ENCODE data around the gene SFTPB.
"Not testable (repeated sequence)": the region's sequence is repeated elsewhere in the genome, so short reads cannot be mapped to it uniquely, and the experiment has no call there.

SFTPB gene

DNA sequence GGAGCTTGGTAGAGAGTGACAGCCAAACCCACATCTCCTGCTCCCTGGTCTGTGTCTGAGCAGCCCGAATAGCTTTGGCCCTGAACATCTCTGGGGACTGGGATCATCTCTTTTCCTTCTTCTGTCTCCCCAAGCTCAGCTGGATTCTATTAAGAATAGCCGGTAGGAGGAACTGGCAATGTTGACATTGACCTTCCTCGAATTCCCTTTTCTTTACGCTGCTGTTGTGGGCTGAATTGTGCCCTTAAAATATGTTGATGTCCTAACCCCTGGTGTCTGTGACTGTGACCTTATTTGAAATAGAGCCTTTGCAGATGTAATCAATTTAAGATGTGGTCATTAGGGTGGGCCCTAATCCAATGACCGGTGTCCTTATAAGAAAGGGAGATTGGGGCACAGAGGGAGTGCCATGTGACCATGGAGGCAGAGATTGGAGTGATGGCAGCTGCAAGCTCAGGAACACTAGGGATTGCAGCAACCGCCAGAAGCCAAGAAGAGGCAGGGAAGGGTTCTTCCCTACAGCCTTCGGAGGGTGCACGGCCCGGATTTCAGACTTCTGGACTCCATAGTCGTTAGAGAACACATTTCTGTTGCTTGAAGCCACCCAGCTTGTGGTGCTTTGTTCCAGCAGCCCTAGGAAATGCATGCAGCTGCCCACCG is 5.8 kb upstream of the SFTPB start:
- H3K4me1 ChIP-seq (ENCODE audit: control insufficient read depth, low read depth, low read length): no peaks in the 10 kb centered on the region
- no peak overlapping the region for H3K9ac ChIP-seq (ENCODE audit: low read length)
- H3K18ac ChIP-seq (ENCODE audit: low read length): no peak overlapping the region
- H3K23ac ChIP-seq (ENCODE audit: low read length): no peak overlapping the region
- no peak overlapping the region for H3K4ac ChIP-seq (ENCODE audit: low read depth, low read length)
- H2BK120ac ChIP-seq (ENCODE audit: low read depth, low read length): no peak overlapping the region
- H3K27me3 ChIP-seq (ENCODE audit: insufficient read depth, low read length, poor library complexity): no peaks in the 10 kb centered on the region
- H2BK15ac ChIP-seq (replicated peaks; ENCODE audit: low read depth): no peak overlapping the region
- no peak overlapping the region for H3K56ac ChIP-seq (ENCODE audit: low read length)
- no peak overlapping the region for H4K8ac ChIP-seq (ENCODE audit: low read depth, low read length)
- no CpG with 5 or more reads among the region's 11 CpGs for WGBS (ENCODE audit: extremely low coverage, insufficient coverage, low lambda C conversion rate)
- H3K4me3 ChIP-seq (ENCODE audit: low read length): no peak overlapping the region
- H3K27ac ChIP-seq (ENCODE audit: low read depth, low read length): no peak overlapping the region
- H3K4me2 ChIP-seq (ENCODE audit: low read length): no peak overlapping the region
- H4K5ac ChIP-seq (ENCODE audit: low read length): no peak overlapping the region
- no peak for DNase-seq
- no peaks in the 10 kb centered on the region for H3K79me2 ChIP-seq (ENCODE audit: control insufficient read depth, insufficient read depth, low read length)
- no peak overlapping the region for H2BK5ac ChIP-seq (ENCODE audit: low read length)
- H3K79me1 ChIP-seq (ENCODE audit: low read length): no peaks in the 10 kb centered on the region
- H3K36me3 ChIP-seq (ENCODE audit: control insufficient read depth, insufficient read depth, low read length): no peaks in the 10 kb centered on the region
- H2AK5ac ChIP-seq (ENCODE audit: low read length): no peak overlapping the region

DNA sequence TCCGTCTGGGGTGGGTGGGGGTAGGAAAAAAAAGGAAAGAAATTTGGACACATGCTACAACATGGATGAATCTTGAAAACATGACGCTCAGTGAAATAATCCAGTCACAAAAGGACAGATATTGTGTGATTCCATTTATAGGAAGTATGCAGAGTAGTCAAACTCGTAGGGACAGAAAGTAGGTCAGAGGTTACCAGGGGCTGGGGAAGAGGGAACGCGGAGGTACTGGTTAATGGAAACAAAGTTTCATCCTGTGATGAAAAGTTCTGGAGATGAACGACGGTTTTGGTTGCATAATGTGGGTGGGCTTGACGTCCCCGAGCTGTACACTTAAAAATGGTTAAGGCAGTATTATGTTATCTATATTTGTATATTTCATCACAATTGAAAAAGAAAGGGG is 4.5 kb upstream of the SFTPB start:
- Histone ChIP-seq H4K5ac (ENCODE audit: low read length) (no peak overlapping the region), H2BK5ac (ENCODE audit: low read length) (no peak overlapping the region), H3K56ac (ENCODE audit: low read length) (no peak overlapping the region), H3K79me2 (ENCODE audit: control insufficient read depth, insufficient read depth, low read length) (no peaks in the 10 kb centered on the region), H3K27me3 (ENCODE audit: insufficient read depth, low read length, poor library complexity) (no peaks in the 10 kb centered on the region), H3K4me3 (ENCODE audit: low read length) (no peak overlapping the region), H3K36me3 (ENCODE audit: control insufficient read depth, insufficient read depth, low read length) (no peaks in the 10 kb centered on the region), H3K18ac (ENCODE audit: low read length) (no peak overlapping the region), H4K8ac (ENCODE audit: low read depth, low read length) (no peak overlapping the region), H2BK15ac (replicated peaks; ENCODE audit: low read depth) (no peak overlapping the region), H3K27ac (ENCODE audit: low read depth, low read length) (no peak overlapping the region), H3K4me2 (ENCODE audit: low read length) (no peak overlapping the region), H3K4me1 (ENCODE audit: control insufficient read depth, low read depth, low read length) (no peaks in the 10 kb centered on the region), H2AK5ac (ENCODE audit: low read length) (no peak overlapping the region), H3K23ac (ENCODE audit: low read length) (no peak overlapping the region), H3K9ac (ENCODE audit: low read length) (no peak overlapping the region), H3K4ac (ENCODE audit: low read depth, low read length) (no peak overlapping the region), H3K79me1 (ENCODE audit: low read length) (no peaks in the 10 kb centered on the region), H2BK120ac (ENCODE audit: low read depth, low read length) (no peak overlapping the region)
- DNase-seq: no peak
- no CpG with 5 or more reads among the region's 9 CpGs for WGBS (ENCODE audit: extremely low coverage, insufficient coverage, low lambda C conversion rate)

DNA sequence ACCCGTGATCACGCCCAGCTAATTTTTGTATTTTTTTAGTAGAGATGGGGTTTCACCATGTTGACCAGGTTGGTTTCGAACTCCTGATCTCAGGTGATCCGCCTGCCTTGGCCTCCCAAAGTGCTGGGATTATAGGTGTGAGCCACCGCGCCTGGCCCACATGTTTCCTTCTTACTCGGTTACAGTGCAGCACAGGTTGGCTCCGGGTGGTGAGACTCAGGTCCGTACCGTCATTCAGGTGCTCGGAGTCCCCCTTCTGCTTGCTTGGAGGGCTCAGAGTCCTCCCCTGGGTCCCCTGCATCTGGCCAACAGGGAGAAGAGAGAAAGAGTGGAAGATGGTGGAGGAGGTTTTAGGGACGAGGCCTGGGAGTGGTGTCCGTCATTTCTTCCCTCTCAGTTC is 2.4 kb upstream of the SFTPB start:
- H2AK5ac ChIP-seq (ENCODE audit: low read length); H3K27me3 ChIP-seq (ENCODE audit: insufficient read depth, low read length, poor library complexity): not testable (repeated sequence)

DNA sequence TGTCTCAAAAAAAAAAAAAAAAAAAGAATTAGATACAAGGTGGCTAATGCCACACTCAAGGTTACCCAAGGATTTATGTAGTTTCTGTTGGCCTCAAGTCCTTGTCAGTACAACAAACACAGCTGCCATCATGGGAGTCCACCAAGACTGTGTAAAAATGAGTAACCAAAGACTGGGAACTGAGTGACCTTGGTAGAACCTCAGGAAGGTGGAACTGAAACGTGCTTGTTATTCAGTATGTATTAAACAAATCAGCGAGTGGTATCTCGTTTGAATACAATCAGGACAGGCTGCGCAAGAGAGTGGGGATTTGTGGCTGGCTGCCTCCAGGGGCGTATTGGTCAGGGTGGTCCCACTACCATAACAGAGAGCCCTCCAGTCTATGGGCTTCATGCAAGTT is 1.6 kb upstream of the SFTPB start:
- Histone ChIP-seq H3K79me2 (ENCODE audit: control insufficient read depth, insufficient read depth, low read length) (no peaks in the 10 kb centered on the region), H4K5ac (ENCODE audit: low read length) (no peak overlapping the region), H2BK120ac (ENCODE audit: low read depth, low read length) (no peak overlapping the region), H3K79me1 (ENCODE audit: low read length) (no peaks in the 10 kb centered on the region), H2BK15ac (replicated peaks; ENCODE audit: low read depth) (no peak overlapping the region), H3K18ac (ENCODE audit: low read length) (no peak overlapping the region), H3K23ac (ENCODE audit: low read length) (no peak overlapping the region), H3K4ac (ENCODE audit: low read depth, low read length) (no peak overlapping the region), H3K4me1 (ENCODE audit: control insufficient read depth, low read depth, low read length) (no peaks in the 10 kb centered on the region), H3K27ac (ENCODE audit: low read depth, low read length) (no peak overlapping the region), H3K9ac (ENCODE audit: low read length) (no peak overlapping the region), H3K4me2 (ENCODE audit: low read length) (no peak overlapping the region), H3K56ac (ENCODE audit: low read length) (no peak overlapping the region), H3K36me3 (ENCODE audit: control insufficient read depth, insufficient read depth, low read length) (no peaks in the 10 kb centered on the region), H4K8ac (ENCODE audit: low read depth, low read length) (no peak overlapping the region), H3K27me3 (ENCODE audit: insufficient read depth, low read length, poor library complexity) (no peaks in the 10 kb centered on the region), H2AK5ac (ENCODE audit: low read length) (no peak overlapping the region), H2BK5ac (ENCODE audit: low read length) (no peak overlapping the region), H3K4me3 (ENCODE audit: low read length) (no peak overlapping the region)
- no CpG with 5 or more reads among the region's 5 CpGs for whole genome bisulfite sequencing (ENCODE audit: extremely low coverage, insufficient coverage, low lambda C conversion rate)
- no peak for DNase-seq

More for the DNA sequence above, 2.4 kb upstream of the SFTPB start:
- H3K27ac ChIP-seq (ENCODE audit: low read depth, low read length); H3K4ac ChIP-seq (ENCODE audit: low read depth, low read length); H3K36me3 ChIP-seq (ENCODE audit: control insufficient read depth, insufficient read depth, low read length); DNase-seq; H3K23ac ChIP-seq (ENCODE audit: low read length); H3K4me1 ChIP-seq (ENCODE audit: control insufficient read depth, low read depth, low read length); H3K4me3 ChIP-seq (ENCODE audit: low read length); H2BK120ac ChIP-seq (ENCODE audit: low read depth, low read length); H3K9ac ChIP-seq (ENCODE audit: low read length); H2BK15ac ChIP-seq (replicated peaks; ENCODE audit: low read depth); H3K4me2 ChIP-seq (ENCODE audit: low read length); H2BK5ac ChIP-seq (ENCODE audit: low read length); H3K79me2 ChIP-seq (ENCODE audit: control insufficient read depth, insufficient read depth, low read length); H4K5ac ChIP-seq (ENCODE audit: low read length); H4K8ac ChIP-seq (ENCODE audit: low read depth, low read length); H3K18ac ChIP-seq (ENCODE audit: low read length); H3K56ac ChIP-seq (ENCODE audit: low read length); H3K79me1 ChIP-seq (ENCODE audit: low read length): not testable (repeated sequence)
- no CpG with 5 or more reads among the region's 13 CpGs for WGBS (ENCODE audit: extremely low coverage, insufficient coverage, low lambda C conversion rate)

DNA sequence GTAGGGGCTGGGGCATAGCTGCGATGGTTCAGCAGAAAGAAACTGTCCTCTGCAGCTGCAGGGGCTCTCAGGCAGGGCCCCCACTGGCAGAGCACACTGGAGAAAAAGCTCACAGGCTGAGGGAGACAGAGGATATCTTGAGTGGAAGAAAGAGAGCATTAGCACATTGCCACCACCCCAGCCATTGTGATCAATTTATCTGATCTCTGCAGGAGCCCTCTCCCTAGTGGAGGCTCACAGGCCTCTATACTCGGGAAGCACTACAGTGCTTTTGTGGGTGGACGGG is 801 bp upstream of the SFTPB start:
- no peak overlapping the region for H3K4me2 ChIP-seq (ENCODE audit: low read length)
- H2BK120ac ChIP-seq (ENCODE audit: low read depth, low read length): no peak overlapping the region
- H2BK5ac ChIP-seq (ENCODE audit: low read length): no peak overlapping the region
- no peaks in the 10 kb centered on the region for H3K79me1 ChIP-seq (ENCODE audit: low read length)
- H4K5ac ChIP-seq (ENCODE audit: low read length): no peak overlapping the region
- WGBS (ENCODE audit: extremely low coverage, insufficient coverage, low lambda C conversion rate): no CpG with 5 or more reads among the region's 3 CpGs
- H3K4me1 ChIP-seq (ENCODE audit: control insufficient read depth, low read depth, low read length): no peaks in the 10 kb centered on the region
- no peak overlapping the region for H3K27ac ChIP-seq (ENCODE audit: low read depth, low read length)
- H3K23ac ChIP-seq (ENCODE audit: low read length): no peak overlapping the region
- H3K56ac ChIP-seq (ENCODE audit: low read length): no peak overlapping the region
- no peaks in the 10 kb centered on the region for H3K79me2 ChIP-seq (ENCODE audit: control insufficient read depth, insufficient read depth, low read length)
- H3K27me3 ChIP-seq (ENCODE audit: insufficient read depth, low read length, poor library complexity): no peaks in the 10 kb centered on the region
- H4K8ac ChIP-seq (ENCODE audit: low read depth, low read length): no peak overlapping the region
- no peak overlapping the region for H3K4ac ChIP-seq (ENCODE audit: low read depth, low read length)
- no peak overlapping the region for H3K9ac ChIP-seq (ENCODE audit: low read length)
- no peak overlapping the region for H2AK5ac ChIP-seq (ENCODE audit: low read length)
- no peak for DNase-seq
- H2BK15ac ChIP-seq (replicated peaks; ENCODE audit: low read depth): no peak overlapping the region
- no peak overlapping the region for H3K18ac ChIP-seq (ENCODE audit: low read length)
- no peak overlapping the region for H3K4me3 ChIP-seq (ENCODE audit: low read length)
- no peaks in the 10 kb centered on the region for H3K36me3 ChIP-seq (ENCODE audit: control insufficient read depth, insufficient read depth, low read length)

DNA sequence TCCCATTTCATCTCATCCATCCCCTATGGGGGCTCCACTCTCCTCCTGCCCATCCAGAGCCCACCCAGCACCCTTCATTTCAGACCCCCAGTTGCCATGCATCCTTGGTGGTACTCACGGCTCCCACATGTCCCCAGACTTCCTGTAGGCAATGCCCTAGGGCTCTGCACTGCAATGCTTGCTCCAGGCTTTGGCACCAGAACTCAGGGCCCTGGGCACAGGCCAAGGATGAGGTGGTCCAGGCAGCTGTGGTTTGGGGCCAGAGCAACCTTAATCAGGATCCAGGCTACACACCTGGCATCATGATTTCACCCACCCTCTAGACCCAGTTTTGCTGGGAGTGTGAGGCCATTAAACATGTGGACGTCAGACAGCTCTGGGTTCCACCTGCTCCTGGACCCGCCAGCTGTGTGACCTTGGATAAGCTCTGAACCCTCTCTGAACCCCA is 414 bp downstream of the SFTPB start:
- Histone ChIP-seq H3K4me3 (ENCODE audit: low read length) (no peak overlapping the region), H3K79me2 (ENCODE audit: control insufficient read depth, insufficient read depth, low read length) (no peaks in the 10 kb centered on the region), H3K18ac (ENCODE audit: low read length) (no peak overlapping the region), H2AK5ac (ENCODE audit: low read length) (no peak overlapping the region), H3K79me1 (ENCODE audit: low read length) (no peaks in the 10 kb centered on the region), H4K8ac (ENCODE audit: low read depth, low read length) (no peak overlapping the region), H3K27ac (ENCODE audit: low read depth, low read length) (no peak overlapping the region), H3K27me3 (ENCODE audit: insufficient read depth, low read length, poor library complexity) (no peaks in the 10 kb centered on the region), H4K5ac (ENCODE audit: low read length) (no peak overlapping the region), H2BK15ac (replicated peaks; ENCODE audit: low read depth) (no peak overlapping the region), H2BK120ac (ENCODE audit: low read depth, low read length) (no peak overlapping the region), H3K56ac (ENCODE audit: low read length) (no peak overlapping the region), H3K9ac (ENCODE audit: low read length) (no peak overlapping the region), H3K36me3 (ENCODE audit: control insufficient read depth, insufficient read depth, low read length) (no peaks in the 10 kb centered on the region), H3K4ac (ENCODE audit: low read depth, low read length) (no peak overlapping the region), H3K23ac (ENCODE audit: low read length) (no peak overlapping the region), H2BK5ac (ENCODE audit: low read length) (no peak overlapping the region), H3K4me2 (ENCODE audit: low read length) (no peak overlapping the region), H3K4me1 (ENCODE audit: control insufficient read depth, low read depth, low read length) (peaks cover 2% of the 10 kb centered on the region)
- no peak for DNase-seq
- WGBS (ENCODE audit: extremely low coverage, insufficient coverage, low lambda C conversion rate): no CpG with 5 or more reads among the region's 3 CpGs

Measured in mesendoderm (in vitro differentiated cells).